GM06990 (cell line): ENCODE measurements around the gene COLEC12.

Experiments used
- DNase-seq: peaks from one replicate; pipeline ENCODE4 v3.0.0-alpha.2; 2011; ENCODE audit not compliant: insufficient read length; ENCODE audit errors: extremely low read depth
- H3K27me3 ChIP-seq: replicated peaks from 2 replicates; pipeline ENCODE4 v1.6.0; 2011; ENCODE audit warnings: low read length; ENCODE audit not compliant: control insufficient read depth, insufficient read depth
- H3K36me3 ChIP-seq: 2 replicates; pipeline ENCODE4 v1.5.1; 2011; ENCODE audit warnings: low read length; ENCODE audit not compliant: control insufficient read depth, insufficient read depth
- H3K4me3 ChIP-seq: replicated peaks from 2 replicates; pipeline ENCODE4 v1.5.1; 2011; ENCODE audit warnings: low read depth, mild to moderate bottlenecking, control low read depth, low read length
- CTCF ChIP-seq: IDR thresholded peaks from 2 replicates; pipeline ENCODE4 v1.5.1; 2011; ENCODE audit warnings: low read length, control low read depth, mild to moderate bottlenecking, inconsistent platforms; ENCODE audit not compliant: insufficient read depth, poor library complexity, severe bottlenecking

Gene COLEC12

GRCh38 chr18:393574-393957, 106.9 kb downstream of the COLEC12 start:
- DNase-seq, result no peak
- Histone ChIP-seq H3K36me3 (no peaks in the 10 kb centered on the region), H3K4me3 (no peak overlapping the region), H3K27me3 (no peaks in the 10 kb centered on the region)
- no peak for TF ChIP-seq CTCF

GRCh38 chr18:392928-393573, 107.5 kb downstream of the COLEC12 start:
- H3K4me3 ChIP-seq, result no peak overlapping the region
- no peaks in the 10 kb centered on the region for H3K27me3 ChIP-seq
- no peaks in the 10 kb centered on the region for H3K36me3 ChIP-seq
- no peak for DNase-seq
- TF ChIP-seq CTCF, result no peak

GRCh38 chr18:390741-391478, 109.6 kb downstream of the COLEC12 start:
- Histone ChIP-seq H3K27me3 (no peaks in the 10 kb centered on the region), H3K36me3 (no peaks in the 10 kb centered on the region), H3K4me3 (no peak overlapping the region)
- no peak for DNase-seq
- TF ChIP-seq CTCF, result no peak

DNA sequence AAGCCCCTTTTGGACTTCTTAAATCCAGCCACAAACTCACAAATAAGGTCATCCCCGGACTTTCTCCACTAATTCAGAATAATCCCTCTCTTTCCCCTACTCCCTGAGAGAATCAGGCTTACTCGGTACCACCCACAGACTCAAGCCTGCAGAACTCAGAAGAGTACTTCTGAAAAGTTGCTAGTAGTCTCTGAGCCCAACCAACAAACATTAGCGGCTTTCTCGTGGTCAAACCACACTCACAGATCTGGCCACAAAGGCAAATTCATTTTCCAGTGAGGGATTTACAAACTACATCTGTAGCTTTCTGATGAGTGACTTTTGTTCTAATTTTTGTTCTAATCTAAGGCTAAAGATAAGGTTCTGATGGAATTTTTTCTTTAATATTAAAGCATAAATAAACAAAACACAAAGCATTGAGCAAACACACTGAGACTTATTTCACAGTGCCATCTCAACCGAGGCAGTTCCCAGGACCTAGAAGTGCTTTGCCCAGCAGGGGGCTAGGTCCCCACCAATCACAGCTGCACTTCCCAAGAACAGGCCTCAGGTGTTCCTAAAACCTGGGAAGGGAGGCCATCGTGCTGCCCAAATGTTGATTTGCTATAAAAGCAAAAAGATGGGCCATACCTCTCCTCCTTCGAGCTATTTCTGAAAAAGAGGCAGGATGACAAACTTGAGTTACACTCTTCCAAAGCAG, 110.7 kb downstream of the COLEC12 start:
- H3K4me3 ChIP-seq, result no peak overlapping the region
- TF ChIP-seq CTCF, result no peak
- no peaks in the 10 kb centered on the region for H3K27me3 ChIP-seq
- no peaks in the 10 kb centered on the region for H3K36me3 ChIP-seq
- no peak for DNase-seq

- TF ChIP-seq CTCF, result no peak
Measured at GRCh38 chr18:388200-388599, 112.3 kb downstream of the COLEC12 start.

More at GRCh38 chr18:388200-388599, 112.3 kb downstream of the COLEC12 start:
- Histone ChIP-seq H3K36me3 (no peaks in the 10 kb centered on the region), H3K27me3 (no peaks in the 10 kb centered on the region), H3K4me3 (no peak overlapping the region)
- no peak for DNase-seq
